IPS-18a (cell line): ENCODE results near the gene PTBP1.

ENCODE experiments used
- H3K27ac ChIP-seq: one replicate; pipeline ENCODE4 v1.5.1; 2013; ENCODE audit warnings: low read length
- H3K27me3 ChIP-seq: one replicate; pipeline ENCODE4 v1.6.1; 2013; ENCODE audit warnings: mild to moderate bottlenecking, low read length; ENCODE audit not compliant: control insufficient read depth, insufficient read depth
- H3K36me3 ChIP-seq: one replicate; pipeline ENCODE4 v1.6.1; 2013; ENCODE audit warnings: low read depth, low read length; ENCODE audit not compliant: control insufficient read depth
- H3K4me1 ChIP-seq: one replicate; pipeline ENCODE4 v1.6.1; 2013; ENCODE audit warnings: low read depth, low read length; ENCODE audit not compliant: control insufficient read depth
- H3K4me3 ChIP-seq: one replicate; pipeline ENCODE4 v1.5.1; 2013; ENCODE audit warnings: low read length
- H3K9ac ChIP-seq: one replicate; pipeline ENCODE4 v1.6.1; 2013; ENCODE audit warnings: mild to moderate bottlenecking, low read length, moderate library complexity
- H3K9me3 ChIP-seq: one replicate; pipeline ENCODE4 v1.6.1; 2013; ENCODE audit warnings: low read depth, low read length; ENCODE audit not compliant: control insufficient read depth

Gene PTBP1

GRCh38 chr19:757811-758668 lies 39.2 kb upstream of the PTBP1 start:
- H3K9me3 ChIP-seq = no peaks in the 10 kb centered on the region

GRCh38 chr19:763181-763580 lies 34.1 kb upstream of the PTBP1 start:
- no peak overlapping the region for H3K27ac ChIP-seq

More at GRCh38 chr19:757811-758668, 39.2 kb upstream of the PTBP1 start:
- Histone ChIP-seq H3K27me3 (no peaks in the 10 kb centered on the region), H3K27ac (no peak overlapping the region), H3K4me1 (no peaks in the 10 kb centered on the region), H3K9ac (no peak overlapping the region), H3K36me3 (no peaks in the 10 kb centered on the region), H3K4me3 (no peak overlapping the region)

GRCh38 chr19:763869-764268 lies 33.4 kb upstream of the PTBP1 start:
- no peak overlapping the region for H3K4me3 ChIP-seq
- H3K4me1 ChIP-seq = no peaks in the 10 kb centered on the region
- no peaks in the 10 kb centered on the region for H3K27me3 ChIP-seq
- no peaks in the 10 kb centered on the region for H3K36me3 ChIP-seq
- no peak overlapping the region for H3K9ac ChIP-seq
- no peaks in the 10 kb centered on the region for H3K9me3 ChIP-seq
- H3K27ac ChIP-seq = no peak overlapping the region

More at GRCh38 chr19:763181-763580, 34.1 kb upstream of the PTBP1 start:
- no peak overlapping the region for H3K4me3 ChIP-seq
- H3K9me3 ChIP-seq = no peaks in the 10 kb centered on the region
- H3K9ac ChIP-seq = no peak overlapping the region
- H3K4me1 ChIP-seq = no peaks in the 10 kb centered on the region
- H3K27me3 ChIP-seq = no peaks in the 10 kb centered on the region
- no peaks in the 10 kb centered on the region for H3K36me3 ChIP-seq

- H3K9me3 ChIP-seq = no peaks in the 10 kb centered on the region
- no peaks in the 10 kb centered on the region for H3K4me1 ChIP-seq
- no peaks in the 10 kb centered on the region for H3K36me3 ChIP-seq
- H3K9ac ChIP-seq = no peak overlapping the region
- no peak overlapping the region for H3K4me3 ChIP-seq
- no peak overlapping the region for H3K27ac ChIP-seq
- no peaks in the 10 kb centered on the region for H3K27me3 ChIP-seq
These were observed 33.0 kb upstream of the PTBP1 start for GRCh38 chr19:764301-764700.

- Histone ChIP-seq H3K36me3 (no peaks in the 10 kb centered on the region), H3K4me3 (no peak overlapping the region), H3K9me3 (no peaks in the 10 kb centered on the region), H3K27ac (no peak overlapping the region), H3K4me1 (no peaks in the 10 kb centered on the region), H3K9ac (no peak overlapping the region), H3K27me3 (no peaks in the 10 kb centered on the region)
These were observed 32.0 kb upstream of the PTBP1 start for GRCh38 chr19:765179-765738.

- Histone ChIP-seq H3K27me3 (no peaks in the 10 kb centered on the region), H3K4me1 (no peaks in the 10 kb centered on the region), H3K27ac (no peak overlapping the region), H3K9me3 (no peaks in the 10 kb centered on the region), H3K9ac (no peak overlapping the region), H3K4me3 (no peak overlapping the region), H3K36me3 (no peaks in the 10 kb centered on the region)
These were observed 28.8 kb upstream of the PTBP1 start for GRCh38 chr19:768424-768823.

GRCh38 chr19:769616-770015 lies 27.6 kb upstream of the PTBP1 start:
- Histone ChIP-seq H3K36me3 (no peaks in the 10 kb centered on the region), H3K4me3 (no peak overlapping the region), H3K9me3 (no peaks in the 10 kb centered on the region), H3K27me3 (no peaks in the 10 kb centered on the region), H3K9ac (no peak overlapping the region), H3K27ac (no peak overlapping the region), H3K4me1 (no peaks in the 10 kb centered on the region)

GRCh38 chr19:771332-771785 lies 25.9 kb upstream of the PTBP1 start:
- Histone ChIP-seq H3K27me3 (no peaks in the 10 kb centered on the region), H3K9ac (no peak overlapping the region), H3K9me3 (no peaks in the 10 kb centered on the region), H3K4me1 (no peaks in the 10 kb centered on the region), H3K36me3 (no peaks in the 10 kb centered on the region), H3K4me3 (no peak overlapping the region), H3K27ac (no peak overlapping the region)

GRCh38 chr19:772063-772462 lies 25.2 kb upstream of the PTBP1 start:
- H3K4me1 ChIP-seq = no peaks in the 10 kb centered on the region
- no peak overlapping the region for H3K4me3 ChIP-seq
- no peak overlapping the region for H3K27ac ChIP-seq
- H3K27me3 ChIP-seq = no peaks in the 10 kb centered on the region
- no peak overlapping the region for H3K9ac ChIP-seq
- no peaks in the 10 kb centered on the region for H3K36me3 ChIP-seq
- H3K9me3 ChIP-seq = no peaks in the 10 kb centered on the region

- H3K4me3 ChIP-seq = no peak overlapping the region
- H3K9me3 ChIP-seq = no peaks in the 10 kb centered on the region
- no peaks in the 10 kb centered on the region for H3K36me3 ChIP-seq
- no peaks in the 10 kb centered on the region for H3K27me3 ChIP-seq
- no peak overlapping the region for H3K27ac ChIP-seq
- H3K4me1 ChIP-seq = no peaks in the 10 kb centered on the region
- no peak overlapping the region for H3K9ac ChIP-seq
These were observed 24.4 kb upstream of the PTBP1 start for GRCh38 chr19:772730-773436.

GRCh38 chr19:776549-776948 lies 20.7 kb upstream of the PTBP1 start:
- Histone ChIP-seq H3K4me3 (no peak overlapping the region), H3K27me3 (no peaks in the 10 kb centered on the region), H3K27ac (no peak overlapping the region)

More at GRCh38 chr19:776549-776948, 20.7 kb upstream of the PTBP1 start:
- Histone ChIP-seq H3K9ac (no peak overlapping the region), H3K9me3 (no peaks in the 10 kb centered on the region), H3K36me3 (no peaks in the 10 kb centered on the region), H3K4me1 (no peaks in the 10 kb centered on the region)
